MM.1S (cell line): ENCODE measurements around the gene DOCK10.

Experiments used
- EZH2phosphoT487 ChIP-seq: fragments of 300-600 bp; sonication (generic); IDR thresholded peaks from 2 replicates; pipeline ENCODE4 v1.6.1; 2018; ENCODE audit warnings: antibody characterized with exemption, low read length
- TF ChIP-seq, protein P1 (sequence below): fragments of 300-600 bp; sonication (generic); IDR thresholded peaks from 2 replicates; pipeline ENCODE4 v1.5.1; 2016; ENCODE audit warnings: antibody characterized with exemption, low read length, mixed read lengths

DNA sequence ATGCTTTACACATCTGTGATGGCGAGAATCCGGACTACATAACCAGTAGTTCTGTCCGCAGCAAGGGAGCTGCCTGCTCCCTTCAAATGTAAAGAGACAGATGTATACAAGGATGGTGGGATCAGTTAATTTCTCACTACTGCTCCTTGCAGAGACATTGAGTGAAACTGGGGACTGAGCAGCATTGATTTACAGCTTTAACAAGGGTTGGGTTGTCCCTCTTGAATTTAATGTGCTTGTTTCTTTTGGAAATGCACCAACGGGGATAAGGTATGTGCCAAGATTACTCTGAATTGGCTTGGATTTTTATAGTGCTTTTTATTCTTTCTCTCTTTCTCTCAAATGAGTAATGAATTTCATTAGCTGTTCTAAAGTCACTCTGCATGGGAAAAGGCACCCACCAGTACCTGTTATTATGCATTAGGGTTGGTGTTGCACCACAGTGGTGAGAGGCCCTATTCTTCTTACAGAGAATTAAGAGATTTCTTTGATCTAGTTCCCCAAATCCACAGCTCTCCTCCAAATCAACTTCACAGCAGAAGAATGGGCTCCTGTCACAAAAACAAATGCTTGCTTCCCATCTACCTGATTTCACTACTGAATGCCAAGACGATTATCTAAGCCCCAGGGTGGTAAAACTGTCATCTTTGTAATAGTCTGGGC, 107.6 kb downstream of the DOCK10 start:
- TF ChIP-seq, protein P1, sequence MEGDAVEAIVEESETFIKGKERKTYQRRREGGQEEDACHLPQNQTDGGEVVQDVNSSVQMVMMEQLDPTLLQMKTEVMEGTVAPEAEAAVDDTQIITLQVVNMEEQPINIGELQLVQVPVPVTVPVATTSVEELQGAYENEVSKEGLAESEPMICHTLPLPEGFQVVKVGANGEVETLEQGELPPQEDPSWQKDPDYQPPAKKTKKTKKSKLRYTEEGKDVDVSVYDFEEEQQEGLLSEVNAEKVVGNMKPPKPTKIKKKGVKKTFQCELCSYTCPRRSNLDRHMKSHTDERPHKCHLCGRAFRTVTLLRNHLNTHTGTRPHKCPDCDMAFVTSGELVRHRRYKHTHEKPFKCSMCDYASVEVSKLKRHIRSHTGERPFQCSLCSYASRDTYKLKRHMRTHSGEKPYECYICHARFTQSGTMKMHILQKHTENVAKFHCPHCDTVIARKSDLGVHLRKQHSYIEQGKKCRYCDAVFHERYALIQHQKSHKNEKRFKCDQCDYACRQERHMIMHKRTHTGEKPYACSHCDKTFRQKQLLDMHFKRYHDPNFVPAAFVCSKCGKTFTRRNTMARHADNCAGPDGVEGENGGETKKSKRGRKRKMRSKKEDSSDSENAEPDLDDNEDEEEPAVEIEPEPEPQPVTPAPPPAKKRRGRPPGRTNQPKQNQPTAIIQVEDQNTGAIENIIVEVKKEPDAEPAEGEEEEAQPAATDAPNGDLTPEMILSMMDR = no peak
- TF ChIP-seq EZH2phosphoT487 = no peak
